NOMO-1 treated with dmso at 0.1 percent for 144 hours (cell line): ENCODE results near the gene KTN1.

Experiments used
- DNase-seq: peaks from one replicate; lab custom pipeline; 2025; ENCODE audit not compliant: unreplicated experiment; lab: John Stamatoyannopoulos, UW

Gene KTN1

GRCh38 chr14:55604900-55605418 is 25.0 kb downstream of the KTN1 start:
- DNase-seq = no peak

GRCh38 chr14:55605793-55606192 is 25.8 kb downstream of the KTN1 start:
- no peak for DNase-seq

GRCh38 chr14:55607386-55607785 is 27.4 kb downstream of the KTN1 start:
- no peak for DNase-seq

- DNase-seq = no peak
These were observed 29.7 kb downstream of the KTN1 start for GRCh38 chr14:55609681-55610080.

- DNase-seq = no peak
These were observed 30.8 kb downstream of the KTN1 start for GRCh38 chr14:55610713-55611370.

GRCh38 chr14:55611859-55612258 is 31.9 kb downstream of the KTN1 start:
- DNase-seq = no peak

- DNase-seq = no peak
These were observed 34.3 kb downstream of the KTN1 start for GRCh38 chr14:55614304-55614703.

GRCh38 chr14:55620277-55620676 is 40.3 kb downstream of the KTN1 start:
- no peak for DNase-seq

GRCh38 chr14:55620981-55621380 is 41.0 kb downstream of the KTN1 start:
- no peak for DNase-seq

- DNase-seq = no peak
These were observed 41.4 kb downstream of the KTN1 start for GRCh38 chr14:55621391-55621790.

GRCh38 chr14:55624913-55625312 is 44.9 kb downstream of the KTN1 start:
- no peak for DNase-seq

- DNase-seq = no peak
These were observed 45.5 kb downstream of the KTN1 start for GRCh38 chr14:55625481-55625880.

- no peak for DNase-seq
These were observed 46.1 kb downstream of the KTN1 start for GRCh38 chr14:55626131-55626530.

GRCh38 chr14:55628426-55628825 is 48.4 kb downstream of the KTN1 start:
- DNase-seq = no peak

GRCh38 chr14:55638665-55639064 is 58.7 kb downstream of the KTN1 start:
- DNase-seq = no peak

GRCh38 chr14:55641290-55641689 is 61.3 kb downstream of the KTN1 start:
- DNase-seq = no peak

GRCh38 chr14:55641954-55642353 is 61.9 kb downstream of the KTN1 start:
- no peak for DNase-seq

GRCh38 chr14:55645145-55645544 is 65.1 kb downstream of the KTN1 start:
- DNase-seq = peak; percentile 15

- DNase-seq = no peak
These were observed 66.1 kb downstream of the KTN1 start for GRCh38 chr14:55645845-55646832.

- DNase-seq = no peak
These were observed 71.0 kb downstream of the KTN1 start for GRCh38 chr14:55650992-55651391.

GRCh38 chr14:55654243-55654642 is 74.2 kb downstream of the KTN1 start:
- DNase-seq = no peak

- no peak for DNase-seq
These were observed 81.0 kb downstream of the KTN1 start for GRCh38 chr14:55661029-55661428.
